MCF 10A (cell line): ENCODE measurements around the gene ASTN2. TPM values are rescaled to one million over a fixed set of nuclear protein-coding genes. Genes with fewer than 3 reads are reported as not detected.

Source experiments
- BruUV-seq: library from RNA; stranded (reverse); fragments of 400-500 nt; replicated peaks from 2 replicates; lab custom pipeline; 2021; lab: Mats Ljungman, UMichigan
- CTCF ChIA-PET: fragments of 300-600 bp; sonication (Branson Sonifier 250); formaldehyde crosslinking; extraction: SDS; loops from one replicate; lab custom pipeline; 2021; ENCODE audit warnings: antibody characterized with exemption, inconsistent platforms; lab: Yijun Ruan, JAX
- POLR2A ChIA-PET: fragments of 300-600, 350-650 bp; sonication (Branson Sonifier 250); formaldehyde crosslinking; extraction: SDS; loops from one replicate; lab custom pipeline; 2020; ENCODE audit warnings: antibody characterized with exemption, inconsistent platforms; lab: Yijun Ruan, JAX
- DNase-seq: peaks from one replicate; pipeline ENCODE4 v3.0.0-alpha.2; 2018; ENCODE audit not compliant: unreplicated experiment
- H3K27ac Mint-ChIP-seq: one replicate; pipeline ENCODE4 v1.8.0; 2022; ENCODE audit warnings: mild to moderate bottlenecking, low read depth, mixed read lengths; ENCODE audit not compliant: unreplicated experiment
- H3K27me3 Mint-ChIP-seq: one replicate; pipeline ENCODE4 v1.8.0; 2022; ENCODE audit warnings: mixed read lengths; ENCODE audit not compliant: insufficient read depth, unreplicated experiment
- H3K36me3 Mint-ChIP-seq: one replicate; pipeline ENCODE4 v1.8.0; 2022; ENCODE audit warnings: mild to moderate bottlenecking, moderate library complexity, mixed read lengths; ENCODE audit not compliant: insufficient read depth, unreplicated experiment
- H3K4me1 Mint-ChIP-seq: one replicate; pipeline ENCODE4 v1.8.0; 2022; ENCODE audit warnings: mixed read lengths; ENCODE audit not compliant: insufficient read depth, unreplicated experiment
- H3K4me3 Mint-ChIP-seq: one replicate; pipeline ENCODE4 v1.8.0; 2022; ENCODE audit warnings: mild to moderate bottlenecking, moderate library complexity, mixed read lengths; ENCODE audit not compliant: unreplicated experiment
- H3K9me3 Mint-ChIP-seq: one replicate; pipeline ENCODE4 v1.8.0; 2022; ENCODE audit warnings: mixed read lengths; ENCODE audit not compliant: unreplicated experiment
- intact Hi-C: fragments of 100-400 bp; cut with micrococcal nuclease; formaldehyde crosslinking; loops from 2 replicates; pipeline ENCODE4 v1.14.1; 2022
- total RNA-seq: library from RNA; stranded (reverse); gene quantifications from 2 replicates; pipeline ENCODE4 v1.2.3, GENCODE V29; 2022
- TF ChIP-seq, protein P1 (sequence below): fragments of 200-600 bp; IDR thresholded peaks from one replicate; pipeline ENCODE4 v1.8.0; 2022; ENCODE audit warnings: antibody characterized with exemption, mild to moderate bottlenecking; ENCODE audit not compliant: unreplicated experiment

The ASTN2 gene
- total RNA-seq, 1 experiment from 2014 or later, result 1.8 TPM

DNA sequence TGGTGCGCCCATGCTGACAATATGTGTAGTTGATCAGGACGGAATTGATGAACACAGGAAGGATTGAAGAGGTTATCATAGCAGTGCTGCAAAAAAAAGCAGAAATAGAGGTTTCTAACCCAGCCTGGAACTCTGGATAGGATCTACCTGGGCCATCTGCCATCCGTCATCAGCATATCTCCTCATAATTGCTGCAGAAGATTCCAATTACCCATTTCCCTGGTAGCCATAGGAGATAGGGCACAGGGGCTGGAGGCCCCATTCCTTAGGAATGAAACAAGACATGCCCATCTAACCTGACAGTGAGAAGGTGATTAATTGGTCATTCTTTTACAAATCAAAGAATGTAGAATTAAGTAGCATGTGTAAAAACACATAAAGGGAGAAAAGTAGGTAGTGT lies 788.1 kb downstream of the ASTN2 start:
- no peaks in the 10 kb centered on the region for H3K27me3 Mint-ChIP-seq
- no peak overlapping the region for H3K27ac Mint-ChIP-seq
- intact Hi-C loops, result no loop called here
- TF ChIP-seq, protein P1, sequence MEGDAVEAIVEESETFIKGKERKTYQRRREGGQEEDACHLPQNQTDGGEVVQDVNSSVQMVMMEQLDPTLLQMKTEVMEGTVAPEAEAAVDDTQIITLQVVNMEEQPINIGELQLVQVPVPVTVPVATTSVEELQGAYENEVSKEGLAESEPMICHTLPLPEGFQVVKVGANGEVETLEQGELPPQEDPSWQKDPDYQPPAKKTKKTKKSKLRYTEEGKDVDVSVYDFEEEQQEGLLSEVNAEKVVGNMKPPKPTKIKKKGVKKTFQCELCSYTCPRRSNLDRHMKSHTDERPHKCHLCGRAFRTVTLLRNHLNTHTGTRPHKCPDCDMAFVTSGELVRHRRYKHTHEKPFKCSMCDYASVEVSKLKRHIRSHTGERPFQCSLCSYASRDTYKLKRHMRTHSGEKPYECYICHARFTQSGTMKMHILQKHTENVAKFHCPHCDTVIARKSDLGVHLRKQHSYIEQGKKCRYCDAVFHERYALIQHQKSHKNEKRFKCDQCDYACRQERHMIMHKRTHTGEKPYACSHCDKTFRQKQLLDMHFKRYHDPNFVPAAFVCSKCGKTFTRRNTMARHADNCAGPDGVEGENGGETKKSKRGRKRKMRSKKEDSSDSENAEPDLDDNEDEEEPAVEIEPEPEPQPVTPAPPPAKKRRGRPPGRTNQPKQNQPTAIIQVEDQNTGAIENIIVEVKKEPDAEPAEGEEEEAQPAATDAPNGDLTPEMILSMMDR, result no peak
- ChIA-PET CTCF (no interaction called here), POLR2A (no interaction called here)
- no peak for DNase-seq
- no peaks in the 10 kb centered on the region for H3K9me3 Mint-ChIP-seq
- H3K4me1 Mint-ChIP-seq, result no peaks in the 10 kb centered on the region
- H3K36me3 Mint-ChIP-seq, result no peaks in the 10 kb centered on the region
- no TSS peak for BruUV-seq
- no peak overlapping the region for H3K4me3 Mint-ChIP-seq

DNA sequence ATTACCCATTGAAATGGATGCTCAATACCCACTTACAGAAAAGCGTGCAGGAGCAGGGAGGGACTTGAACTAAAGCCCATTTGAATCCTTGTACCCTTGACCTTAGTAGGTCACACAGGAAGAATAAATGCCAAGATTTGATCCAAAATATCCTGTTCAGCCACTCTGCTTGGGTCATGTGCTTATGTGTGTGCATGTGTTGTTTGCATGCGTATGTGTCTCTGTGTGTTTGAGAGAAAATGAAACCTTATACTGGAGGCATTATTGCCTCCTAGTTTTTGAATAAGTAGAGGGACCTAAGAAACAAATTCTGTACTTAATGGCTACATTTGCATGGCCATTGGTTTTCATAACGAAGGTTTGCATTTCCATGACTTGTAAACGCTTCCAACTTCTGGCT lies 791.1 kb downstream of the ASTN2 start:
- no peak for DNase-seq
- no peak overlapping the region for H3K4me3 Mint-ChIP-seq
- H3K27me3 Mint-ChIP-seq, result no peaks in the 10 kb centered on the region
- H3K9me3 Mint-ChIP-seq, result no peaks in the 10 kb centered on the region
- no peaks in the 10 kb centered on the region for H3K4me1 Mint-ChIP-seq
- H3K27ac Mint-ChIP-seq, result no peak overlapping the region
- POLR2A ChIA-PET, result no interaction called here
- TF ChIP-seq, protein P1, result no peak
- BruUV-seq, result no TSS peak
- no peaks in the 10 kb centered on the region for H3K36me3 Mint-ChIP-seq
- intact Hi-C loops, result no loop called here
- CTCF ChIA-PET, result no interaction called here

DNA sequence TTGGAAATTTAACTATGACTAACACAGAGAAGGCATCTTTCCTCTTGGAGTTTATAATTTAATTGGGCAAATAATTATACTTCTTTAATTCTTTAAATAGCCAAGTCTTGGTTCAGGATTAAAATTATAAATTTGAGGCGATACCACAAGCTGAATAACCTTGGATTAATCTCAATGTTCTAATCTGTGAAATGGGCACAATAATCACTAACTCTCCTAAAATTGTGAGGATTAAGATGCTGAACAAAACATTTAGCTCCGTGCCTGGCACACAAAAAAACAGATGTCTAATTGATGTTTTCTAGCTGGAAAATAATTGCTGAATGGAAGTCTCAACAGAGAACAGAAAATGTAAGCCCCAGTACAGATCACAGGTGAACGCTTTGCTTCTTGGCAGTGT lies 797.5 kb downstream of the ASTN2 start:
- Mint-ChIP-seq H3K4me3 (no peak overlapping the region), H3K4me1 (no peaks in the 10 kb centered on the region), H3K9me3 (peaks cover 7% of the 10 kb centered on the region), H3K36me3 (no peaks in the 10 kb centered on the region), H3K27ac (no peak overlapping the region), H3K27me3 (no peaks in the 10 kb centered on the region)
- TF ChIP-seq, protein P1, result no peak
- BruUV-seq, result no TSS peak
- intact Hi-C loops, result no loop called here
- no peak for DNase-seq
- ChIA-PET CTCF (no interaction called here), POLR2A (no interaction called here)

DNA sequence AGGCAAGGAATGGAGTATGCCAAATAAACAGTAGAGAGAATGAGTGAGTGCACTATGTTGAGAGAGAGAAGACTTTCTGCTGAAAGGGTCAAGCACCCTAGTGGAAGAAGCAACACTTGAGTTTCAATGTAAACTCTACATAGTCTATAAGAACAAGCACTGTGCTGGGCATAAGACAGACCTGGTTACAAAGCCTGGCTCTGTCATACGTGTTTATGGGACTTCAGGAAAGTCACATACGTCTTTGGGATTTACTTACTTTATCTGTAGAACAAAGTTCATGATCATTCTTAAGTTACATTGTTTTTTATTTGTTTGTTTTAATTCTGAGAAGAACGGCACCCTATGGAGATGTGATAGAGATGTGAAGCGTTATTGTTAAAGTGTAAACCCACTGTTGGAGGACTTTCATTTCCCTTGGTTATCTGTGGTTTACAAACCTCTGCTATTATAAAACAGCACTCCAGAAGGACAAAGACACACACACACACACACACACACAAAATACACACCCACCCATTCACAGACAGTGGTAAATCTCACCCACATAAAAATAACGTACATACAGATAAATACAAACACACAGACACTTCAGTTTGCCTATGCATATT lies 798.4 kb downstream of the ASTN2 start:
- POLR2A ChIA-PET, result no interaction called here
- no TSS peak for BruUV-seq

More for the DNA sequence above, 798.4 kb downstream of the ASTN2 start:
- Mint-ChIP-seq H3K36me3 (no peaks in the 10 kb centered on the region), H3K27me3 (no peaks in the 10 kb centered on the region), H3K4me3 (no peak overlapping the region), H3K9me3 (peaks cover 9% of the 10 kb centered on the region), H3K4me1 (no peaks in the 10 kb centered on the region), H3K27ac (no peak overlapping the region)
- CTCF ChIA-PET, result no interaction called here
- intact Hi-C loops, result no loop called here
- DNase-seq, result no peak
- TF ChIP-seq, protein P1, result no peak
